ENCODE measurements around the gene NXNL1.

Gene NXNL1

DNA sequence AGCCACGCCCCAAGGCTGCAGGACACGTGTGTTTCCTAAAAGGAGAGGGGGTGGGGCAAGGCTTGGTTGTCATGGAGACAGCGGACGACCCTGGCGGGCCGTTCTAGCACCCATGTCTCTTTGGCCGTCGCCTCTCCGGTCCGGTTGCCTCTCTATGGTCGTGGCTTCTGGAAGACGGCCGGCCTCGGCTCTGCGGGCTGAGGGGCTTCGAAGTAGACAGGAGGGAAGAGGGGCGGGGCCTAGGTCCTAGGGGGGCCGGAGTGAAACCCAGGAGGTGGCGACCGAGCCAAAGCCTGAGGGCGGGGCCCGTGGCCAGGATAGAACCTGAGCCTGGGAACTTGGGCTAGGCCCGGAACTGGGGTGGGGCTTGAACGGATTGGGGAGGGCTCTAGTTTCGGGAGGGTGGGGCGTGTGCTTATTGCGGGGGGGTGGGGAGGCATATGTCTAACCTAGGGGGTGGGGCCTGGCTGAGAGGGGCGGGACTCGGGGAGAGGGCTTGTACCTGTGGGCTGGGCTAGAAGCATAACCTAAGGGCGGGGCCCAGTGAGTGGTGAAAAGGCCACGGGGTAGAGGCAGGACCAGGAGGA is 8.8 kb upstream of the NXNL1 start:
- Histone ChIP-seq H3K4me3 (ENCODE audit: low read depth, low read length) (peak overlapping the region; percentile 58), H3K36me3 (ENCODE audit: control insufficient read depth in 2 of 2, insufficient read depth in 1 of 2, low read length in 2 of 2) (no peaks in the 10 kb centered on the region), H3K9me3 (ENCODE audit: control insufficient read depth, insufficient read depth, low read depth, low read length) (no peaks in the 10 kb centered on the region), H3K4me1 (ENCODE audit: control insufficient read depth, insufficient read depth, low read length) (peaks cover 6% of the 10 kb centered on the region; the same call in 1 of the 2 replicates), H3K27ac (ENCODE audit: extremely low read depth, low read depth, low read length) (no peak overlapping the region)
- POLR2A ChIA-PET = interaction anchor here (0.7 to 1.4 kb wide), 4 partner anchors 50 to 361 kb away, joined by 3 to 5 read pairs (median 4); partner anchors contain the start of gene MVB12A
- CTCF ChIA-PET = interaction anchor here (1.1 to 5.5 kb wide), 3 partner anchors 17 to 28 kb away, joined by 4 to 53 read pairs (median 31); no protein-coding TSS in a partner anchor
- TF ChIP-seq ZNF2 (tag by site-specific recombination; IDR thresholded peaks at IDR 0.05) = no peak
- TF ChIP-seq ZNF624 (tag by site-specific recombination; IDR thresholded peaks at IDR 0.05) = no peak
- TF ChIP-seq KLF16 (tag by site-specific recombination; IDR thresholded peaks at IDR 0.05) = peak; percentile 76
- TF ChIP-seq GLIS2 (tag by site-specific recombination; IDR thresholded peaks at IDR 0.05) = peak; percentile 81
- TF ChIP-seq ZSCAN16 (tag by site-specific recombination; IDR thresholded peaks at IDR 0.05) = no peak
- no peak for TF ChIP-seq ZSCAN23 (tag by site-specific recombination; IDR thresholded peaks at IDR 0.05)
- no peak for TF ChIP-seq ZNF16 (tag by site-specific recombination; IDR thresholded peaks at IDR 0.05; ENCODE audit: low read depth)
- no peak for TF ChIP-seq ZNF785 (tag by site-specific recombination; IDR thresholded peaks at IDR 0.05)
- no peak for TF ChIP-seq ZNF175 (tag by site-specific recombination; IDR thresholded peaks at IDR 0.05)
- no peak for TF ChIP-seq PRDM1 (tag by site-specific recombination; IDR thresholded peaks at IDR 0.05)
- no peak for TF ChIP-seq ZNF292 (tag by site-specific recombination; IDR thresholded peaks at IDR 0.05; ENCODE audit: borderline replicate concordance, low read depth)
- TF ChIP-seq ZNF510 (tag by site-specific recombination; IDR thresholded peaks at IDR 0.05; ENCODE audit: insufficient replicate concordance) = no peak
- no peak for TF ChIP-seq ZNF248 (tag by site-specific recombination; IDR thresholded peaks at IDR 0.05)
- TF ChIP-seq GLIS1 (tag by site-specific recombination; IDR thresholded peaks at IDR 0.05) = peak; percentile 82
- TF ChIP-seq SCRT2 (tag by site-specific recombination; IDR thresholded peaks at IDR 0.05) = no peak
- TF ChIP-seq ZNF837 (tag by site-specific recombination; IDR thresholded peaks at IDR 0.05) = no peak
- no peak for TF ChIP-seq ZNF10 (tag by site-specific recombination; IDR thresholded peaks at IDR 0.05)
- 0 out of 2 replicates have a peak, but pooled peaks have one; percentile 32 for TF ChIP-seq ZNF660 (tag by site-specific recombination; IDR thresholded peaks at IDR 0.05)
- peak; percentile 85 for TF ChIP-seq KLF10 (tag by site-specific recombination; IDR thresholded peaks at IDR 0.05)
- TF ChIP-seq, protein P1, sequence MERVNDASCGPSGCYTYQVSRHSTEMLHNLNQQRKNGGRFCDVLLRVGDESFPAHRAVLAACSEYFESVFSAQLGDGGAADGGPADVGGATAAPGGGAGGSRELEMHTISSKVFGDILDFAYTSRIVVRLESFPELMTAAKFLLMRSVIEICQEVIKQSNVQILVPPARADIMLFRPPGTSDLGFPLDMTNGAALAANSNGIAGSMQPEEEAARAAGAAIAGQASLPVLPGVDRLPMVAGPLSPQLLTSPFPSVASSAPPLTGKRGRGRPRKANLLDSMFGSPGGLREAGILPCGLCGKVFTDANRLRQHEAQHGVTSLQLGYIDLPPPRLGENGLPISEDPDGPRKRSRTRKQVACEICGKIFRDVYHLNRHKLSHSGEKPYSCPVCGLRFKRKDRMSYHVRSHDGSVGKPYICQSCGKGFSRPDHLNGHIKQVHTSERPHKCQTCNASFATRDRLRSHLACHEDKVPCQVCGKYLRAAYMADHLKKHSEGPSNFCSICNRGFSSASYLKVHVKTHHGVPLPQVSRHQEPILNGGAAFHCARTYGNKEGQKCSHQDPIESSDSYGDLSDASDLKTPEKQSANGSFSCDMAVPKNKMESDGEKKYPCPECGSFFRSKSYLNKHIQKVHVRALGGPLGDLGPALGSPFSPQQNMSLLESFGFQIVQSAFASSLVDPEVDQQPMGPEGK (tag by site-specific recombination; IDR thresholded peaks at IDR 0.05) = peak; percentile 79; the same call in 1 of the 2 replicates
- TF ChIP-seq KLF1 (tag by site-specific recombination; IDR thresholded peaks at IDR 0.05) = peak; percentile 3; the same call in 1 of the 2 replicates
- no peak for TF ChIP-seq SALL2 (tag by site-specific recombination; IDR thresholded peaks at IDR 0.05; ENCODE audit: borderline replicate concordance)
- TF ChIP-seq ZNF302 (tag by site-specific recombination; IDR thresholded peaks at IDR 0.05; ENCODE audit: low read depth) = no peak
- TF ChIP-seq, protein P2, sequence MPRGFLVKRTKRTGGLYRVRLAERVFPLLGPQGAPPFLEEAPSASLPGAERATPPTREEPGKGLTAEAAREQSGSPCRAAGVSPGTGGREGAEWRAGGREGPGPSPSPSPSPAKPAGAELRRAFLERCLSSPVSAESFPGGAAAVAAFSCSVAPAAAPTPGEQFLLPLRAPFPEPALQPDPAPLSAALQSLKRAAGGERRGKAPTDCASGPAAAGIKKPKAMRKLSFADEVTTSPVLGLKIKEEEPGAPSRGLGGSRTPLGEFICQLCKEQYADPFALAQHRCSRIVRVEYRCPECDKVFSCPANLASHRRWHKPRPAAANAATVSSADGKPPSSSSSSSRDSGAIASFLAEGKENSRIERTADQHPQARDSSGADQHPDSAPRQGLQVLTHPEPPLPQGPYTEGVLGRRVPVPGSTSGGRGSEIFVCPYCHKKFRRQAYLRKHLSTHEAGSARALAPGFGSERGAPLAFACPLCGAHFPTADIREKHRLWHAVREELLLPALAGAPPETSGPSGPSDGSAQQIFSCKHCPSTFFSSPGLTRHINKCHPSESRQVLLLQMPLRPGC (tag by site-specific recombination; IDR thresholded peaks at IDR 0.05) = no peak
- no peak; the same call in 1 of the 2 replicates for TF ChIP-seq ZNF629 (tag by site-specific recombination; IDR thresholded peaks at IDR 0.05)
- TF ChIP-seq, protein P3, sequence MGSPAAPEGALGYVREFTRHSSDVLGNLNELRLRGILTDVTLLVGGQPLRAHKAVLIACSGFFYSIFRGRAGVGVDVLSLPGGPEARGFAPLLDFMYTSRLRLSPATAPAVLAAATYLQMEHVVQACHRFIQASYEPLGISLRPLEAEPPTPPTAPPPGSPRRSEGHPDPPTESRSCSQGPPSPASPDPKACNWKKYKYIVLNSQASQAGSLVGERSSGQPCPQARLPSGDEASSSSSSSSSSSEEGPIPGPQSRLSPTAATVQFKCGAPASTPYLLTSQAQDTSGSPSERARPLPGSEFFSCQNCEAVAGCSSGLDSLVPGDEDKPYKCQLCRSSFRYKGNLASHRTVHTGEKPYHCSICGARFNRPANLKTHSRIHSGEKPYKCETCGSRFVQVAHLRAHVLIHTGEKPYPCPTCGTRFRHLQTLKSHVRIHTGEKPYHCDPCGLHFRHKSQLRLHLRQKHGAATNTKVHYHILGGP (tag by site-specific recombination; IDR thresholded peaks at IDR 0.05) = peak; percentile 91
- TF ChIP-seq ZNF341 (tag by site-specific recombination; IDR thresholded peaks at IDR 0.05; ENCODE audit: low read depth) = peak; percentile 50; the same call in 1 of the 2 replicates
- no peak for TF ChIP-seq ZNF138 (tag by site-specific recombination; IDR thresholded peaks at IDR 0.05; ENCODE audit: borderline replicate concordance)
- TF ChIP-seq, protein P4, sequence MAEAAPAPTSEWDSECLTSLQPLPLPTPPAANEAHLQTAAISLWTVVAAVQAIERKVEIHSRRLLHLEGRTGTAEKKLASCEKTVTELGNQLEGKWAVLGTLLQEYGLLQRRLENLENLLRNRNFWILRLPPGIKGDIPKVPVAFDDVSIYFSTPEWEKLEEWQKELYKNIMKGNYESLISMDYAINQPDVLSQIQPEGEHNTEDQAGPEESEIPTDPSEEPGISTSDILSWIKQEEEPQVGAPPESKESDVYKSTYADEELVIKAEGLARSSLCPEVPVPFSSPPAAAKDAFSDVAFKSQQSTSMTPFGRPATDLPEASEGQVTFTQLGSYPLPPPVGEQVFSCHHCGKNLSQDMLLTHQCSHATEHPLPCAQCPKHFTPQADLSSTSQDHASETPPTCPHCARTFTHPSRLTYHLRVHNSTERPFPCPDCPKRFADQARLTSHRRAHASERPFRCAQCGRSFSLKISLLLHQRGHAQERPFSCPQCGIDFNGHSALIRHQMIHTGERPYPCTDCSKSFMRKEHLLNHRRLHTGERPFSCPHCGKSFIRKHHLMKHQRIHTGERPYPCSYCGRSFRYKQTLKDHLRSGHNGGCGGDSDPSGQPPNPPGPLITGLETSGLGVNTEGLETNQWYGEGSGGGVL (tag by site-specific recombination; IDR thresholded peaks at IDR 0.05) = no peak; the same call in 1 of the 2 replicates
- no peak for TF ChIP-seq TRIM28 (IDR thresholded peaks at IDR 0.05; ENCODE audit: borderline replicate concordance, low read length)
- no peak for TF ChIP-seq ZNF155 (tag by site-specific recombination; IDR thresholded peaks at IDR 0.05)
- peak; percentile 93 for TF ChIP-seq KLF9 (tag by site-specific recombination; IDR thresholded peaks at IDR 0.05; ENCODE audit: low read depth)
- TF ChIP-seq ZNF174 (tag by site-specific recombination; IDR thresholded peaks at IDR 0.05) = no peak
- no peak for TF ChIP-seq ZNF610 (tag by site-specific recombination; IDR thresholded peaks at IDR 0.05; ENCODE audit: borderline replicate concordance)

Measured in HEK293 (cell line).